ENCODE results near the gene CNOT10. TPM values are rescaled to one million over a fixed set of nuclear protein-coding genes. Genes with fewer than 3 reads are reported as not detected.
"Not testable (repeated sequence)": the region's sequence is repeated elsewhere in the genome, so short reads cannot be mapped to it uniquely, and the experiment has no call there.

CNOT10 gene
- total RNA-seq, 1 donor from 2014 or later, result 22.5 TPM

GRCh38 chr3:32686713-32687112 is 1.7 kb downstream of the CNOT10 start:
- DNase-seq (ENCODE audit: low read depth in 2 of 2), result no peak

- DNase-seq (ENCODE audit: low read depth in 2 of 2), result no peak
These were observed 6.9 kb downstream of the CNOT10 start for GRCh38 chr3:32691847-32692246.

GRCh38 chr3:32696523-32696922 is 11.5 kb downstream of the CNOT10 start:
- no peak for DNase-seq (ENCODE audit: low read depth in 2 of 2)

- DNase-seq (ENCODE audit: low read depth in 2 of 2), result no peak
These were observed 13.5 kb downstream of the CNOT10 start for GRCh38 chr3:32698506-32698905.

- no peak for DNase-seq (ENCODE audit: low read depth in 2 of 2)
These were observed 14.4 kb downstream of the CNOT10 start for GRCh38 chr3:32699429-32699828.

GRCh38 chr3:32700244-32700643 is 15.3 kb downstream of the CNOT10 start:
- no peak for DNase-seq (ENCODE audit: low read depth in 2 of 2)

GRCh38 chr3:32703491-32703972 is 18.5 kb downstream of the CNOT10 start:
- no peak for DNase-seq (ENCODE audit: low read depth in 2 of 2)

GRCh38 chr3:32705232-32705631 is 20.2 kb downstream of the CNOT10 start:
- no peak for DNase-seq (ENCODE audit: low read depth in 2 of 2)

GRCh38 chr3:32706348-32707025 is 21.5 kb downstream of the CNOT10 start:
- no peak for DNase-seq (ENCODE audit: low read depth in 2 of 2)

- no peak for DNase-seq (ENCODE audit: low read depth in 2 of 2)
These were observed 22.0 kb downstream of the CNOT10 start for GRCh38 chr3:32707026-32707370.

GRCh38 chr3:32708672-32709283 is 23.8 kb downstream of the CNOT10 start:
- DNase-seq (ENCODE audit: low read depth in 2 of 2), result no peak

GRCh38 chr3:32709346-32709745 is 24.4 kb downstream of the CNOT10 start:
- DNase-seq (ENCODE audit: low read depth in 2 of 2), result no peak

- DNase-seq (ENCODE audit: low read depth in 2 of 2), result no peak
These were observed 27.6 kb downstream of the CNOT10 start for GRCh38 chr3:32712506-32713055.

- no peak for DNase-seq (ENCODE audit: low read depth in 2 of 2)
These were observed 28.2 kb downstream of the CNOT10 start for GRCh38 chr3:32713181-32713580.

- DNase-seq (ENCODE audit: low read depth in 2 of 2), result no peak
These were observed 34.3 kb downstream of the CNOT10 start for GRCh38 chr3:32719335-32719734.

GRCh38 chr3:32719931-32720330 is 34.9 kb downstream of the CNOT10 start:
- DNase-seq (ENCODE audit: low read depth in 2 of 2), result no peak

GRCh38 chr3:32725721-32726120 is 40.7 kb downstream of the CNOT10 start:
- DNase-seq (ENCODE audit: low read depth in 2 of 2), result no peak

- DNase-seq (ENCODE audit: low read depth in 2 of 2), result peak; percentile 20 to 43
These were observed 48.7 kb downstream of the CNOT10 start for GRCh38 chr3:32733631-32734229.

GRCh38 chr3:32734756-32735155 is 49.8 kb downstream of the CNOT10 start:
- DNase-seq (ENCODE audit: low read depth in 2 of 2), result no peak

- DNase-seq (ENCODE audit: low read depth in 2 of 2), result not testable (repeated sequence)
These were observed 58.5 kb downstream of the CNOT10 start for GRCh38 chr3:32743470-32743869.

GRCh38 chr3:32743934-32744333 is 58.9 kb downstream of the CNOT10 start:
- DNase-seq (ENCODE audit: low read depth in 2 of 2), result no peak

GRCh38 chr3:32751377-32751776 is 66.4 kb downstream of the CNOT10 start:
- no peak for DNase-seq (ENCODE audit: low read depth in 2 of 2)

- no peak for DNase-seq (ENCODE audit: low read depth in 2 of 2)
These were observed 70.8 kb downstream of the CNOT10 start for GRCh38 chr3:32755761-32756160.
